Panc1 (cell line): ENCODE results near the gene DYRK3.

Source experiments
- CTCF ChIP-seq: fragments of 450-650 bp; IDR thresholded peaks from 2 replicates; pipeline ENCODE4 v1.5.1; 2017; ENCODE audit warnings: mild to moderate bottlenecking
- POLR2AphosphoS5 ChIP-seq: IDR thresholded peaks from 2 replicates; pipeline ENCODE4 v1.6.1; 2012; ENCODE audit warnings: mild to moderate bottlenecking, low read depth, low read length, moderate library complexity
- REST ChIP-seq, 2 experiments: IDR thresholded peaks; 2 replicates each; pipeline ENCODE4 v1.6.1; 2011 to 2012; ENCODE audit warnings: low read depth in 2 of 2, control low read depth in 1 of 2, low read length in 1 of 2, mild to moderate bottlenecking in 1 of 2, moderate library complexity in 1 of 2; ENCODE audit not compliant: insufficient read depth in 1 of 2

- TF ChIP-seq CTCF (no peak), POLR2AphosphoS5 (no peak), REST (IDR thresholded peaks at IDR 0.05; ENCODE audit: insufficient read depth in 1 of 2, low read depth in 2 of 2, low read length in 1 of 2) (no peak)
Measured at GRCh38 chr1:206635978-206636345, 626 bp downstream of the DYRK3 start.
